HG03135 (cell line): ENCODE measurements around the gene NTN4.
"Not testable (repeated sequence)": the region's sequence is repeated elsewhere in the genome, so short reads cannot be mapped to it uniquely, and the experiment has no call there.

Experiments used
- ATAC-seq: cut with Tn5 transposase; IDR thresholded peaks from one replicate; pipeline ENCODE4 v1.9.1; 2021; ENCODE audit warnings: mild to moderate bottlenecking, moderate library complexity; ENCODE audit not compliant: unreplicated experiment

Gene NTN4

GRCh38 chr12:95796982-95797289 is 6.4 kb upstream of the NTN4 start:
- no peak for ATAC-seq

GRCh38 chr12:95796225-95796981 is 5.8 kb upstream of the NTN4 start:
- ATAC-seq: no peak

- no peak for ATAC-seq
Observed at GRCh38 chr12:95790917-95791849, 619 bp upstream of the NTN4 start.

GRCh38 chr12:95789126-95790032 is 1.2 kb downstream of the NTN4 start:
- no peak for ATAC-seq

- ATAC-seq: no peak
Observed at GRCh38 chr12:95788637-95789036, 1.9 kb downstream of the NTN4 start.

- no peak for ATAC-seq
Observed at GRCh38 chr12:95787274-95787818, 3.2 kb downstream of the NTN4 start.

GRCh38 chr12:95784915-95785314 is 5.6 kb downstream of the NTN4 start:
- no peak for ATAC-seq

GRCh38 chr12:95784286-95784685 is 6.3 kb downstream of the NTN4 start:
- no peak for ATAC-seq

- not testable (repeated sequence) for ATAC-seq
Observed at GRCh38 chr12:95775466-95775865, 15.1 kb downstream of the NTN4 start.

GRCh38 chr12:95774311-95775045 is 16.1 kb downstream of the NTN4 start:
- no peak for ATAC-seq

GRCh38 chr12:95773320-95773719 is 17.2 kb downstream of the NTN4 start:
- no peak for ATAC-seq

GRCh38 chr12:95767703-95768102 is 22.9 kb downstream of the NTN4 start:
- no peak for ATAC-seq

- ATAC-seq: no peak
Observed at GRCh38 chr12:95766356-95767019, 24.1 kb downstream of the NTN4 start.

GRCh38 chr12:95764848-95765247 is 25.7 kb downstream of the NTN4 start:
- no peak for ATAC-seq

- no peak for ATAC-seq
Observed at GRCh38 chr12:95763809-95764253, 26.7 kb downstream of the NTN4 start.

- ATAC-seq: no peak
Observed at GRCh38 chr12:95762123-95762785, 28.3 kb downstream of the NTN4 start.

- ATAC-seq: no peak
Observed at GRCh38 chr12:95760371-95760770, 30.2 kb downstream of the NTN4 start.

- no peak for ATAC-seq
Observed at GRCh38 chr12:95759718-95760117, 30.8 kb downstream of the NTN4 start.

- ATAC-seq: no peak
Observed at GRCh38 chr12:95759039-95759438, 31.5 kb downstream of the NTN4 start.
